GM12878 (cell line): ENCODE data around the gene OPN5.

Experiments
- CHD1 ChIP-seq: IDR thresholded peaks from 2 replicates; pipeline ENCODE4 v1.6.1; 2012; ENCODE audit warnings: low read depth, low read length, improper control_type of control experiment
- CTCF ChIP-seq, 3 experiments: IDR thresholded peaks in 2 of 3; conservative IDR thresholded peaks in 1 of 3; 2 replicates each; pipeline ENCODE4 v1.5.1; 2011; ENCODE audit warnings: low read depth in 3 of 3, low read length in 3 of 3, mild to moderate bottlenecking in 3 of 3, control low read depth in 2 of 3, moderate library complexity in 2 of 3, inconsistent platforms in 1 of 3, mixed read lengths in 1 of 3; ENCODE audit not compliant: control insufficient read depth in 2 of 3, insufficient read depth in 1 of 3; ENCODE audit errors: extremely low read depth in 1 of 3
- POLR2A ChIP-seq: IDR thresholded peaks from 2 replicates; pipeline ENCODE4 v1.6.1; 2011; ENCODE audit warnings: low read depth, mild to moderate bottlenecking, low read length
- RAD21 ChIP-seq: IDR thresholded peaks from 2 replicates; pipeline ENCODE4 v1.6.1; 2011; ENCODE audit warnings: mild to moderate bottlenecking, low read depth, low read length, moderate library complexity; ENCODE audit not compliant: insufficient read depth
- SMC3 ChIP-seq: IDR thresholded peaks from 2 replicates; pipeline ENCODE4 v1.6.1; 2011; ENCODE audit warnings: low read length, improper control_type of control experiment, borderline replicate concordance

- TF ChIP-seq CTCF (IDR thresholded peaks at IDR 0.05 in 2 of 3, conservative IDR thresholded peaks at IDR 0.05 in 1 of 3; ENCODE audit: control insufficient read depth in 2 of 3, extremely low read depth in 1 of 3, insufficient read depth in 1 of 3, low read depth in 3 of 3, low read length in 3 of 3) = no peak
- TF ChIP-seq RAD21 = no peak
- no peak for TF ChIP-seq CHD1
- no peak for TF ChIP-seq POLR2A
- no peak for TF ChIP-seq SMC3
Measured at GRCh38 chr6:47846752-47847151, 64.9 kb downstream of the OPN5 start.
